ENCODE results near the gene TMEM256. TPM values are rescaled to one million over a fixed set of nuclear protein-coding genes. Genes with fewer than 3 reads are reported as not detected.
A peak's percentile ranks its signal among the peaks of the same experiment; 100 is the strongest.

The TMEM256 gene
- 21.7 and 43.7 TPM in 2 replicates for total RNA-seq (ENCODE audit: low replicate concordance)

DNA sequence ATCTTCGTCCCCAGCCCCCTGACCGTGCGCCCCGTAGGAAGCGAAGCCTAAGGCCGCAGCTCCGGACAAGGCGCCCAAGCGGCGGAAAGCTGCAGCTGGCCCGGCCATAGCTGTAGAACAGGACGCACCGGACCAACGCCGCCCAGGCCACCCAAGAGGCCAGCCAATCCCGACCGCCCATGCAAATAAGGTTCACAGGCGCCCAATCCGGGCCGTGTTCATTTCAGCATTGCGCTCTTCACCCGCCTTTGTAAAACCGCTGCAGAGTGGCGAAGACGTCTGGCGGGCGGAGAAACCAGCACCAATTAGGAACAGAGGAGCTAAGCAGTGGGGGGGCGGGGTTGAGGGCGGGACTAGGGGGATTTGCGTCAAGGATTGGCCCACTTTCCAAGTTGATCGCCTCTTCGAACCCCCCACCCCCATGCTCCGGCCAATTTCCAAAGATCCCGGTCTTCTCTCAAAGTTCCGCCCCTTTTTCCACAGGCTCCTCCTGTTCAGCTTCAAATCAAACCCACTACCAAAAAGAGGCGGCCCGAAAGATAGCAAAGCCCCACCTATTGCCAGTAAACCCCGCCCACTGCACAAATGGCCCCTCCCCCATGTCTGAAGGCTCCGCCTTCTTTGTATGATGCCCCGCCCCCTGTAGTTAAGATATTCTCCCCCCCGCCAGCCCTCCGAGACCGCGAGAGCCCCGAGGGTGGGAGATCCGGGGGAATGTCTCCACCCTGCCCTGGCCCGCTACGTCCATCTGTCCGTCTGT is at the start of gene TMEM256:
Gene TMEM256 (minus strand): TSS at position 121 of the 760 bp plus-strand sequence. CDS start 13 bp downstream, at position 108.
- TF ChIP-seq CTCF (IDR thresholded peaks at IDR 0.05; ENCODE audit: insufficient read depth, low read length): peak; percentile 11
- H3K4me3 ChIP-seq (ENCODE audit: low read depth, low read length): peak within 1 kb of the TSS; percentile 83
- peak; percentile 99 for DNase-seq (ENCODE audit: low read depth)

DNA sequence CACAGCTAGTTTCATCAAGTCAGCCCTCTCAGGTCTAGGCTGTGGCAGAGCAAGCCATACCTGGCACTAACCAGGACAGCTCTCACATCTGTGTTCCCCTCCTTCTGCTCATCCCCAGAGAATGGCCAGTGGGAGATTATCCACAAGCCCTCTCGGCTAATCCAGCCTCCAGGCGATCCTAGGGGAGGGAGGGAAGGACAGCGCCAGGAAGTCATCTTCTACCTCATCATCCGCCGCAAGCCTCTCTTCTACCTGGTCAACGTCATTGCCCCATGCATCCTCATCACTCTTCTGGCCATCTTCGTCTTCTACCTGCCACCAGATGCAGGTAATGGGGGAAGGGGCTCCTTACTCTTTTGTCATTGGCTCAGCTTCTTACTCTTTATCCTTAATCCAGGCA is 44.6 kb upstream of the TMEM256 start:
- no peak for DNase-seq (ENCODE audit: low read depth)

DNA sequence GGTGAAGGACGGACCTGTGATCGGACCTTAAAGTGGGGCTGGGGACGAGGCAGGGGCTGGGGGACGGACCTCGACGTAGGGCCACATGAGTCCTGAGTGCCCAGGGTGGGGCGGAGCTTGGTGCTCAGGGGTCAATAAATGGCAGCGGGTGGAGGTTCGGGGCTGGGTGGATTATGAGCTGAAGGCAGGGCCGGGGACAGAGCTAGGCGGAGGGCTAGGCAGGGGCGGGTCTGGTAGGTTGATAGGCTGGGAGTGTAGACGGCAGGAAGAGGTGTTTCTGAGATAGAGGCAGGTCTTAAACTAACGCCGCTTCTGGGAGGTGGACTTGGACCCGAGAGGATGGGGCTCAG is 41.7 kb upstream of the TMEM256 start:
- DNase-seq (ENCODE audit: low read depth): no peak
- peak overlapping the region; percentile 33 for H3K4me3 ChIP-seq (ENCODE audit: low read depth, low read length)
- no peak for TF ChIP-seq CTCF (IDR thresholded peaks at IDR 0.05; ENCODE audit: insufficient read depth, low read length)

More for the DNA sequence above, 44.6 kb upstream of the TMEM256 start:
- no peak overlapping the region for H3K4me3 ChIP-seq (ENCODE audit: low read depth, low read length)
- no peak for TF ChIP-seq CTCF (IDR thresholded peaks at IDR 0.05; ENCODE audit: insufficient read depth, low read length)

GRCh38 chr17:7444682-7445618 is 41.1 kb upstream of the TMEM256 start, which contains the start of gene CHRNB1:
TSS of gene CHRNB1 (plus strand) at chr17:7445061. CDS start at chr17:7445128, 67 bp downstream.
- H3K4me3 ChIP-seq (ENCODE audit: low read depth, low read length): peak within 1 kb of the TSS; percentile 33
- no peak for TF ChIP-seq CTCF (IDR thresholded peaks at IDR 0.05; ENCODE audit: insufficient read depth, low read length)
- no peak for DNase-seq (ENCODE audit: low read depth)

- peak; percentile 81 for DNase-seq (ENCODE audit: low read depth)
Observed at GRCh38 chr17:7443499-7444485, 39.9 kb upstream of the TMEM256 start.

More at GRCh38 chr17:7443499-7444485, 39.9 kb upstream of the TMEM256 start:
- no peak for TF ChIP-seq CTCF (IDR thresholded peaks at IDR 0.05; ENCODE audit: insufficient read depth, low read length)
- H3K4me3 ChIP-seq (ENCODE audit: low read depth, low read length): no peak overlapping the region

Data from fibroblast of the aortic adventitia (primary cell).